T-helper 2 cell treated with Interferon-gamma antibody and Interleukin-4, amounts not matched to agents 5 μg/mL and 100 μg/mL, for 36 hours (primary cell): ENCODE measurements around the gene SH3PXD2A.
"Not testable (repeated sequence)": the region's sequence is repeated elsewhere in the genome, so short reads cannot be mapped to it uniquely, and the experiment has no call there.

ENCODE experiments used
- DNase-seq: peaks from one replicate; pipeline ENCODE4 v3.0.0; 2021; ENCODE audit warnings: low spot score
- H3K27ac Mint-ChIP-seq: one replicate; pipeline ENCODE4 v1.8.0; 2021; ENCODE audit warnings: mild to moderate bottlenecking, mixed read lengths
- H3K27me3 Mint-ChIP-seq: one replicate; pipeline ENCODE4 v1.8.0; 2021; ENCODE audit warnings: low read depth, mixed read lengths
- H3K36me3 Mint-ChIP-seq: one replicate; pipeline ENCODE4 v1.8.0; 2021; ENCODE audit warnings: low read depth, mixed read lengths
- H3K4me1 Mint-ChIP-seq: one replicate; pipeline ENCODE4 v1.8.0; 2021; ENCODE audit warnings: low read depth, mixed read lengths
- H3K4me3 Mint-ChIP-seq: one replicate; pipeline ENCODE4 v1.8.0; 2022; ENCODE audit warnings: mild to moderate bottlenecking, moderate library complexity, mixed read lengths
- H3K9me3 Mint-ChIP-seq: one replicate; pipeline ENCODE4 v1.8.0; 2021; ENCODE audit warnings: mixed read lengths

SH3PXD2A gene

GRCh38 chr10:103761075-103761920 is 94.1 kb downstream of the SH3PXD2A start:
- H3K27ac Mint-ChIP-seq, result no peak overlapping the region
- peaks cover 73% of the 10 kb centered on the region for H3K4me1 Mint-ChIP-seq
- DNase-seq, result no peak
- no peaks in the 10 kb centered on the region for H3K36me3 Mint-ChIP-seq
- H3K9me3 Mint-ChIP-seq, result no peaks in the 10 kb centered on the region
- no peak overlapping the region for H3K4me3 Mint-ChIP-seq
- H3K27me3 Mint-ChIP-seq, result peaks cover 7% of the 10 kb centered on the region

GRCh38 chr10:103760233-103760632 is 95.1 kb downstream of the SH3PXD2A start:
- H3K36me3 Mint-ChIP-seq, DNase-seq, H3K27me3 Mint-ChIP-seq, H3K27ac Mint-ChIP-seq, H3K4me3 Mint-ChIP-seq, H3K9me3 Mint-ChIP-seq: not testable (repeated sequence)
- peaks cover 66% of the 10 kb centered on the region for H3K4me1 Mint-ChIP-seq

DNA sequence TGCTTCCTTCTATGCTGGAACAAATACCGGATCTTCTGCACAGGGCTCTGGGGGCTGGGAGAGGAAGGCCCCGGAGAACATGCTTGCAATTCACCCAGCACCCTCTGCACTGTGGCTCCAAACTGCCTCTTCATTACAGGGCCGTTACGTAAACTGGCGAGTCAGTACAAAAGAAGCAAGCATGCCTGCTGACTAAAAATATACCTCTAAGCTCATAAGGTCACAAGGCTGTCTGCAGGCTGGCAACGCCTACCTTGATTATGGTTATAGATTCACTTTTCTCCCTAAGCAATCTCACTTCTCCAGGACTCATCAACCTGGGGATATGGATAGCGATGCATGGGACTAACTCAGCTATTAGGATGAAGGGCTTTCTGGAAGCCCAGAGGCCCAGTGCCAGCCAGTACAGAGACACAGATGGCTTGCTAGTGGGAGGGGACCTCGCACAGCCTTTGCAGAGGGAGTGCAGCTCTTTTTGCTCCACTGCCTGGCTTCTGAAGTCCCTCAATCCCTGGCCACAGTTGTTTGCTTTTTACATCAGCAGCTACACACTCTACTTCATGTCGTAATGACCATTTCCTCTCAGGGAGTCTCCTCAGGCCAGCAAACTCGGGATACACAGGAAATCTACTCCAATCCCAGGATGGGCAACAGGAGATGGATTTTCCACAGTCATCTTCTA is 96.1 kb downstream of the SH3PXD2A start:
- Mint-ChIP-seq H3K4me3 (peak overlapping the region; percentile 74), H3K27ac (peak overlapping the region; percentile 86), H3K36me3 (no peaks in the 10 kb centered on the region), H3K9me3 (no peaks in the 10 kb centered on the region), H3K4me1 (peaks cover 64% of the 10 kb centered on the region), H3K27me3 (peaks cover 12% of the 10 kb centered on the region)
- peak; percentile 56 for DNase-seq

GRCh38 chr10:103758294-103758681 is 97.1 kb downstream of the SH3PXD2A start:
- no peak for DNase-seq
- Mint-ChIP-seq H3K4me3 (peak overlapping the region; percentile 74), H3K9me3 (no peaks in the 10 kb centered on the region), H3K27ac (peak overlapping the region; percentile 80), H3K36me3 (peaks cover 2% of the 10 kb centered on the region), H3K4me1 (peaks cover 58% of the 10 kb centered on the region), H3K27me3 (peaks cover 12% of the 10 kb centered on the region)

DNA sequence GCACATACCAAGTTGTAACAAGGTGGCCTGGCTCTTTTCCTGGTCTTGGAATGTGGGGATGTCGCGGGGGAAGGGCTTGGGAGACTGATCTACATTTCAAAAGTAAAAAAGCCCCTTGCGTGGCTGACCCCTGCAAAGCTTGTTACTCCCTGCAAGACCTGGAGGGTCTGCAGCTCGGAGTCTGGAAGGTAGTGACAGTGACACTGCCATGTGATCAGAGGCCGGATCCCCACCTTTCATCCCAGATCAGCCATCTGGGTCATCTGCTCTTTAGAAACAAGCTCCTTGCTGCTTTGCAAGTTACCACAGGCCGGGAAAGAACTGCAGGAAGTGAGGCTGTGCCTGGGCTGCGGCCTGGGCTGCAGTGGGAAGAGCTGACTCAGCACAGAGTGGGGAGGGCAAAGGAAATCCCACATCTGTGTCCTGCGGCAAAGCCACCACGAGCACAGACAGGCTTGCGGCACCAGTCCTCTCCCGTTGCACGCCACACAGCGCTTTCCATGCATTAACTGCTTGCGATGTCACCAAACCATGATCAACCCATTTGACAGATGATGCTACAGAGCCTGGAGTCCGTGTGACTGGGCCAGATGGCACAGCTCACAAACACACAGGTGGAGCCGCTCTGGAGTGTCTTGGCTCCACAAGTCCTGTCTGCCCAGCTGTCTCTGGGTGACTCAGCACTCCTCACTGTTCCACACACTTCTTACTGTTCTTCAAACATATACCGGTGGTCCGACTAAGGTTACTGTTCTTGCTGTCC is 97.7 kb downstream of the SH3PXD2A start:
- Mint-ChIP-seq H3K27me3 (peaks cover 12% of the 10 kb centered on the region), H3K4me1 (peaks cover 53% of the 10 kb centered on the region), H3K9me3 (peaks cover under 1% of the 10 kb centered on the region), H3K36me3 (peaks cover 2% of the 10 kb centered on the region), H3K27ac (peak overlapping the region; percentile 80), H3K4me3 (peak overlapping the region; percentile 74)
- peak; percentile 84 for DNase-seq

DNA sequence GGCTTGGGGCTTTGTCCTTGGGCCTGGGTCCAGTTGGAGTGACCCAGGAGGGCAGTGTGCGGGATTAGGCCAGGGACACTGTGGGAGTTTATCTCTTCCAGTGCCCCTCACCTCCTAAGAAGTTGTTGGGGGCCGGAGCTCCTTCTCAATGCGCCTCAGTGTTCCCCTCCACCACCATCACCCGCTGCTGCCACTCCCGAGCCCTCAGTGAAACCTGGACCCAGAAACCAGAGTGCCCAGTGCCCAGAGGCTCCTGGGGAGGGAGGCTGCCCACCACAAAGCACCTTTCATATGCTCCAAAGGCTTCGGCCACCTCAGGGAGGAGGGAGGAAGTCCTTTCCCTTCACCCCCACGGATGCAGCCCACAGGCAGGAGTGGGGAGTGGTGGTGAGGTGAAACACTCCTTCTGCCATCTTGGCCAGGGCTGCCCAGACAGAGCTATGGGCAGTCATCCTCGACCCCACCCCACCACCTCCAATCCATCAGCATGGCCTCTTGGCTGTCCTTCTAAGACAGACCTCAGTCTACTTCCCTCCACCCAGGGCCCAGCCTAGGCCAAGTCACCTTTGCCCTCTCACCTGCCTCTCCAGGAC is 99.0 kb downstream of the SH3PXD2A start:
- Mint-ChIP-seq H3K27me3 (peaks cover 12% of the 10 kb centered on the region), H3K4me1 (peaks cover 51% of the 10 kb centered on the region), H3K9me3 (peaks cover 10% of the 10 kb centered on the region), H3K27ac (no peak overlapping the region), H3K4me3 (no peak overlapping the region), H3K36me3 (peaks cover 6% of the 10 kb centered on the region)
- DNase-seq, result no peak

- peaks cover 44% of the 10 kb centered on the region for H3K4me1 Mint-ChIP-seq
- no peak for DNase-seq
- peaks cover 10% of the 10 kb centered on the region for H3K9me3 Mint-ChIP-seq
- no peak overlapping the region for H3K27ac Mint-ChIP-seq
- no peak overlapping the region for H3K4me3 Mint-ChIP-seq
- H3K27me3 Mint-ChIP-seq, result peaks cover 12% of the 10 kb centered on the region
- H3K36me3 Mint-ChIP-seq, result peaks cover 6% of the 10 kb centered on the region
These were observed 102.6 kb downstream of the SH3PXD2A start for GRCh38 chr10:103752680-103753248.

- DNase-seq, result no peak
- H3K27me3 Mint-ChIP-seq, result peaks cover 8% of the 10 kb centered on the region
- H3K4me3 Mint-ChIP-seq, result no peak overlapping the region
- H3K36me3 Mint-ChIP-seq, result peaks cover 6% of the 10 kb centered on the region
- no peak overlapping the region for H3K27ac Mint-ChIP-seq
- peaks cover 10% of the 10 kb centered on the region for H3K9me3 Mint-ChIP-seq
- peaks cover 44% of the 10 kb centered on the region for H3K4me1 Mint-ChIP-seq
These were observed 103.6 kb downstream of the SH3PXD2A start for GRCh38 chr10:103751667-103752290.

GRCh38 chr10:103750836-103751235 is 104.5 kb downstream of the SH3PXD2A start:
- Mint-ChIP-seq H3K27me3 (peaks cover 5% of the 10 kb centered on the region), H3K36me3 (peaks cover 6% of the 10 kb centered on the region), H3K4me1 (peaks cover 45% of the 10 kb centered on the region), H3K27ac (no peak overlapping the region), H3K9me3 (peaks cover 10% of the 10 kb centered on the region), H3K4me3 (no peak overlapping the region)
- no peak for DNase-seq

GRCh38 chr10:103749779-103750178 is 105.6 kb downstream of the SH3PXD2A start:
- Mint-ChIP-seq H3K4me1 (peaks cover 51% of the 10 kb centered on the region), H3K36me3 (peaks cover 6% of the 10 kb centered on the region), H3K27ac (peak overlapping the region; percentile 50), H3K27me3 (peaks cover 4% of the 10 kb centered on the region), H3K9me3 (peaks cover 10% of the 10 kb centered on the region), H3K4me3 (no peak overlapping the region)
- no peak for DNase-seq

- Mint-ChIP-seq H3K27ac (peak overlapping the region; percentile 92), H3K27me3 (no peaks in the 10 kb centered on the region), H3K4me3 (peak overlapping the region; percentile 54), H3K36me3 (peaks cover 4% of the 10 kb centered on the region), H3K9me3 (peaks cover 10% of the 10 kb centered on the region), H3K4me1 (peaks cover 42% of the 10 kb centered on the region)
- peak; percentile 33 for DNase-seq
These were observed 107.4 kb downstream of the SH3PXD2A start for GRCh38 chr10:103748020-103748419.

GRCh38 chr10:103747193-103747865 is 108.0 kb downstream of the SH3PXD2A start:
- H3K27me3 Mint-ChIP-seq, result no peaks in the 10 kb centered on the region
- peak overlapping the region; percentile 54 for H3K4me3 Mint-ChIP-seq
- peaks cover 42% of the 10 kb centered on the region for H3K4me1 Mint-ChIP-seq
- H3K27ac Mint-ChIP-seq, result peak overlapping the region; percentile 92
- peaks cover 4% of the 10 kb centered on the region for H3K36me3 Mint-ChIP-seq
- peaks cover 6% of the 10 kb centered on the region for H3K9me3 Mint-ChIP-seq
- DNase-seq, result no peak
